ENCODE results near the gene FARP2.

The FARP2 gene

DNA sequence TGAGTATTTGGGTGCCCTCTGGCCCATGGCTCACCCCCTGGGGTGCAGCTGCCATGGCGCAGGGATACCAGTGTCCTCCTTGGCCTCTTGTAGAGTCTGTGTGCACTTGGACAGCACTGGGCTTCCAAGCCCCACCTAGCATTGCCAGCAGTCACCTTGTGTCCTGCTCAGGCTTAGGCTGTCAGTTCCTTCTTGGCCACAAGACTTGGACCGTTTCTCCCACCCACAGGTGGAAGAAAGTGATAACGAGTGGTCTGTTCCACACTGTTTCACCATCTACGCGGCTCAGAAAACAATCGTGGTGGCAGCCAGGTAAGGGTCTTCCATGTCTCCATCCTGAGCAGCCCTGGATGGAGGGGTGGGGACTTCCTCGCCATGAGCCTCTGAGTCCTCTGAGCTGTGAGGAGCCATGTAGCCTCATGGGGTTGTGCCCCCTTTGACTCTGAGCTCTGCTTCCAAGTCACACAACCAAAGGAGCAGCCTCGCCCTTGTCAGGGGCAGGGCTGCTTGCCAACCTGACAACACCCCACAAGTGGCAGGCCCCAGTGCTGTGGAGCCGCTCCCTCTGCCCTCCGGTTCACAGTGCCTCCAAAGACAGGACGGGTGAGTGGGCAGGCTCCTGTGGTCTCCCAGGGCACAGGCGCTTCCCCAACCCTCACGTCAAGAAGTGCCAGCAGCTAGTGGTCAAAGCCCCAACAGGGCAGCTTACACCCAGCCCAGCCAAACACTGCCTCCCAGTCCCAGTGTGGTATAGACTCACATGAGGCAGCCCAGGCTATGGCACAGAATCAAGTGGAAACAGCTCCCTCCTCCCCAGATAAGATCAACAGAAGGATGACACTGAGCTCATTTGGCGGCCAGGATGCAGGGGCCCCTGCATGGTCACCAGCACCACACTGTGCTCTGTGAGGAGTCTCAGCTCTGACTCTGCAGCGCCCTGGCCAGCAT, 133.9 kb downstream of the FARP2 start:
- no peak for DNase-seq (ENCODE audit: low read depth, low spot score)

DNA sequence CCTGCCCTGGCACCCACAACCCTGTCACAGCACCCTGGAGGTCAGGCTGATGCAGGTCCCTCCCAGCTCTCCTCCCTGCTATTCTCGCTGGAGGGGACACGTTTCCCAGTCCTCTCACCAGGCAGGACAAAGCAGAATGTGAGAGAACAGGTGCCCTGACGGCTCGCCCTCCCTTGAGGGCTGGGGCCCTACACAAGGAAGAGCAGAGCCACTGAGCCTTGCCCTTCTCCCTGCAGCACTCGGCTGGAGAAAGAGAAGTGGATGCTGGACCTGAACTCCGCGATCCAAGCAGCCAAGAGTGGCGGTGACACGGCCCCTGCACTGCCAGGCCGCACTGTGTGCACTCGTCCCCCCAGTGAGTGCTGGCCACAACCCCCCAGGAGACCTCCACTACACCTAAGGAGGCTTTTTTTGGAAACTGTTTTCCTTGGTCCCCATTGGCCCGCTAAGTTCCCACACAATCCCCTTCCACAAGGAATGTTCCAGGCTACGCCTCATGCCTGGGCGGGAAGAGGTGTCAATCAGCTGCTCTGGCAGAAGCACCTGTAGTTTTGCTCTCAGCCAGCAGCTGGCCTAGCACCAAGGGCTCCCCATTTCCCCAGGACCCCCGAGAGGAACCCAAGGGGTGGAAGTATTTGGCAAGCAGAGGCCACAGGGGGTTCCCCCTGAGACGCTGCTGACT, 134.9 kb downstream of the FARP2 start:
- no peak for DNase-seq (ENCODE audit: low read depth, low spot score)

DNA sequence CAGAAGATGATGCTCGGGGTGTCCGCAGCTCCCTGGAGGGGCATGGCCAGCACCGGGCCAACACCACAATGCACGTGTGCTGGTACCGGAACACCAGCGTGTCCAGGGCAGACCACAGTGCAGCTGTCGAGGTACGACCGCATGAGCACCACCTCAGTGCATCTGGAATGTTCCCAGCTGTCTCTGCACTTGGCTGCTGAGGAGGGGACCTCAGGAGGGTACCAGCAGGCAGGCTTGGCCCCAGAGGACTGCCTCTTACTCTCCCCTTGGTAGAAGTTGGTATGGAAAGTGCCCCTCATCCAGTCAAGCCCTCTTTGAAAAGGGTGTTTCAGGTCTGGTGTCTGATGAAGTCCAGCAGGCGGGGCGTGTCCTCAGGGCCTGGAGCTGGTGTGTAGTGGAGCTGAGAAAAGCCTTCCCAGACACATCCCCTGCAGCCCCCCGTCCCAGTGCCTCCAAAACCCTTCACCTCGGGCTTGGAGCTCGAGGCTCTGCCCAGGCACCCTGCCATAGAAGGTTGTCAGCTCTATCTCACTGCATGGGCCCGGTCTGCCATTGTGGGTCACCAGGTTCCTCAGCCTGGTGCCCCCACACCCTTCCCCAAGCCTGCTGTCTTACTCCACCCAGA, 135.6 kb downstream of the FARP2 start:
- DNase-seq (ENCODE audit: low read depth, low spot score): no peak

GRCh38 chr2:241492174-241492565, 136.1 kb downstream of the FARP2 start:
- DNase-seq (ENCODE audit: low read depth, low spot score): no peak

- no peak for DNase-seq (ENCODE audit: low read depth, low spot score)
Observed at GRCh38 chr2:241493092-241493491, 137.0 kb downstream of the FARP2 start.

- DNase-seq (ENCODE audit: low read depth, low spot score): no peak
Observed at GRCh38 chr2:241494311-241494908, 138.3 kb downstream of the FARP2 start.

- DNase-seq (ENCODE audit: low read depth, low spot score): no peak
Observed at GRCh38 chr2:241495172-241496002, 139.3 kb downstream of the FARP2 start.

GRCh38 chr2:241496003-241496707, 140.1 kb downstream of the FARP2 start:
- no peak for DNase-seq (ENCODE audit: low read depth, low spot score)

DNA sequence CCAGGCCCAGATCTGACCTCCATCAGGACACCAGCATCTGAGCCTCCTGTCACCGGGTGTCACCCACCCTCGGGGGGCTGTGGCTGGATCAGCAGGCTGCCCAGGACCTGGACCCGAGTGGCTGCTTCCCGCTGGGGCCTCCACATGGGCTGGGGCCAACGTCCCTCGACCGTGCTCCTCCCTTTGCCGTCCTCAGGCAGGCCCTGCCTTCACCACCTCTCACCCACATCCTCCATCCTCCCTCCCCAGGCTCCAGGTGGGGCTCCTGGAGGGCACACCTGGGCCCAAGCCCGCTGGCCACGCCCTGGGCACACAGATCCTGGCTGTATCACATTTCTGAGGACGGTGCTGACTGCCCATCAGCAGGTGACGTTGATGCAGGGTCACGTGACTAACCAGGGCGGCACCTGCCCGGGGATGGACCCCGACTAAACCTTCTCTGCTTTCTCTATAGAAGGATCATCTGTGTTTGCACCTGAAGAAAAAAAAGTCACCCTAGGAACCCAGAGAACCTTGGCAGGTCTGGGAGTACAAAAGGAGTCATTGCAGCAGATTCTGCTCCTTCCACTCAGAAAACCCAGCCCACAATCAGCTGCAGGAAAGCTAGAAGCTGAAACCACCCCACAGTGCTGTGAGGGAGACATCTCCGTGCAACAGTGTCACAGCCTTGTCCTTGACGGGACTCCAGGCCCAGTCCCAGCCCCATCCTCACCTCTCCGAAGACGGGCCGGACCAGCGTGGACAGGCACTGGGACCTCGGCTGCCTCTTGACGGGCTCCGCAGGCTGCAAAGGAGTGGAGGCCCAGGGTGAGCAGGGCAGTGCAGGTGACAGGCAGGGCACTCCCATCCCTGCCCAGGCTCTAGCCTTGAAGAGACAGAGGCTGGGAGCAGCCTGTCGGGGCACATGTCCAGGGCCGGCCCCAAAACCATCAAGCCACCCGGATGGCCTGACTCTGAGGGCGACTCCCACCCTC, 141.1 kb downstream of the FARP2 start:
- no peak for DNase-seq (ENCODE audit: low read depth, low spot score)

DNA sequence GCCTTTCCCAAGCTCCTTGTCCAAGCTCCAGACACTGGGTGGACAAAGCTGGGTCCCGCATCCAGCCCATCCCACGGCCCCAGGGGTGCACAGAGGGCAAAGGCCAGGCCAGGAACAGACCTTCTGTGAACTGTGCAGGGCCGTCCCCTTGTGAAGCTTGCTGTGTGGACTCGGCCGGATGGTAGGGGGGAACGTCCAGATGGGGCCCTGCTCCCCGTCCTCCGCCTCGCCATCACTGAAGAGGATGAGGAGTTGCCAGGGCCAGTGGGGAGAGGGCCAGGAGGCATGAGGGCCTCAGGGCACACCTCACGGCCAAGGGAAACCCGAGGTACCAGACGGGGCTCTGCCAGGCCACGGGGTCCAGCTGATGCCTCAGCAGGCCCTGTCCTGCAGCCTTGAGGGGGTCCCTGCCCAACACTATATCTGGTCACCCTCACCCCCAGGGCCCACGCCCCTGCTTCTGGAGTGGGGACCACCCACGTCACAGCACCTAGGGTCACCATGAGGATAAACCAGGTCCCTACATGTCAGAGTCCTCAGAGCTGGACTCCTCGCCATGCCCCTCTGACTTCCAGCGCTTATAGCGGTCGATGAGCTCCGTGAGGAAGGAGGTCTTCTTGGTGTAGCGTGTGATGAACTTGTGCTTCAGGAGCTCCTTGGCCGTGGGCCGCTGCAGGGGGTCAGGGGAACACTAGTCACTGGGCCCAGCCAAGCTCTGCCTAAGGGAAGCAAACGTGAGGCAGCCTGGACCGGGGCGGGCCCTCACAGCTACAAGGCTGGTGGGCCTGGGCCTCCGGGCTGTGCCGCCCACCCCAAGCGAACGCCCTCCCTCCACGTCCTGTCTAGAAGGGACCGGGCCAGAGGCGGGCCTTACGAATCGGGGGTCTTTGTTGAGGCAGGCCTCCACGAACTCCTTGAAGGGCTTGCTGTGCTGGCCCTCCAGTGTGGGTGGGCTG, 142.3 kb downstream of the FARP2 start:
- no peak for DNase-seq (ENCODE audit: low read depth, low spot score)

GRCh38 chr2:241499146-241499965, 143.3 kb downstream of the FARP2 start:
- no peak for DNase-seq (ENCODE audit: low read depth, low spot score)

DNA sequence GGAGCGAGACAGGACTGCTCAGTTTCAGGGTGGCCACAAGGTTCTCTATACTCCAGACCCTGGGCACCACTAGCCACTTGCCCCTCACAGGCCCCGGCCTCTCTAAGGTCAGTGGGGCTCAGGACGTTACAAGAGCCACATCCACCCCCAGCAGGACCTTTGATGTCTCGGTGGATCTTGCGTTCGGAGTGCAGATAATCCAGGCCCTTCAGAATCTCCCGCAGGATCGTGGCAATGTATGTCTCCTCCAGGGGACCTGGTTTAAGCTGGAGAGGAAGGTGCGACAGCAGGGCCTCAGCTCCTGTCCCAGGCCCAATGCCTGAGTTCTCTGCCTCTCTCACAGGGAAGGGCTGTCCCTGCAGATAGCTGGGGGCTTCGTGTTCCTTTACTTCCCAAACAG, 143.9 kb downstream of the FARP2 start:
- no peak for DNase-seq (ENCODE audit: low read depth, low spot score)

DNA sequence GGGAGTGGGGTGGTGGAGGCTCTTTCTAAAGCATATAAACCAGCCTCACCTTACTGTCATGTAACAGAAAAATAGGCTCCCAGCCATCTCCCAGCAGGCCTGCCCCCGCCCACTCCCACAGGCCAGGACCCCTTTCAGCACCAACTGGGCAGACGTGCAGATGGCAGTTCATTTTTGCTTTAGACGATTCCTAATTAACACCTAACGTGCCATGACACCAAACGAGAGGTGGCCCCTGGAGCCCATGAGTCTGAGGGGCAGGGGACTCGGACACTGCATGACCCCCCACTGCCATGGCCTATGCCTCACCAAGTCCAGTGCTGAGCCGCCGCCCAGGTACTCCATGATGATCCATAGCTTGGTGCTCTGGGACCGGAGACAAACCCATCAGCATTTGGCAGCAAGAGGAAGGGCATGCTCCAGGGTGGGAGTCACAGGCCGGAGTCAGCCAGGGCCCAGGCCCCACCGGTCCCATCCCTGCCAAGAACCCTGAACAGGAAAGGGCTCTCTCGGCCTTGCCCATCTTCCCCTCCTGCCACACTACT, 144.4 kb downstream of the FARP2 start:
- no peak for DNase-seq (ENCODE audit: low read depth, low spot score)

GRCh38 chr2:241501099-241501541, 145.0 kb downstream of the FARP2 start:
- no peak for DNase-seq (ENCODE audit: low read depth, low spot score)

- no peak for DNase-seq (ENCODE audit: low read depth, low spot score)
Observed at GRCh38 chr2:241501551-241501950, 145.5 kb downstream of the FARP2 start.

DNA sequence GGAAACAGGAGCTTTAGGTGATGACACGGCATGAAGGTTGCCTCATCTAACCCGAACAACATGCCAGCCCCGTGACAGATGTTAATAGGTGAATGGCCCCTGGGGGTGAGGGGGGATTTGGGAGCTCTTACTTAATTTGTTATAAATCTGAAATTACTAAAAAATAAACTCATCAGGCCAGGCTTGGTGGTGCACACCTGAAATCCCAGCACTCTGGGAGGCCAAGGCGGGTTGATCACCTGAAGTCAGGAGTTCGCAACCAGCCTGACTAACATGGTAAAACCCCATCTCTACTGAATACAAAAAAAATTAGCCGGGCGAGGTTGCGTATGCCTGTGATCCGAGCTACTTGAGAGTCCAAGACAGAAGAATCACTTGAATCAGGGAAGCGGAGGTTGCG, 146.2 kb downstream of the FARP2 start:
- DNase-seq (ENCODE audit: low read depth, low spot score): no peak

Measured in activated naive CD8-positive, alpha-beta T cell treated with anti-CD3 and anti-CD28 coated beads, Interleukin-2, amount 50 U/mL, for 16 hours (primary cell).